Germinal center (tissue), 1 donor: Measurements from ENCODE around the gene FGA.
A peak's percentile ranks its signal among the peaks of the same experiment; 100 is the strongest.

Experiments
- DNase-seq: peaks from one replicate; pipeline ENCODE4 v3.0.0; 2012; ENCODE audit warnings: mixed read lengths, low spot score

The FGA gene

DNA sequence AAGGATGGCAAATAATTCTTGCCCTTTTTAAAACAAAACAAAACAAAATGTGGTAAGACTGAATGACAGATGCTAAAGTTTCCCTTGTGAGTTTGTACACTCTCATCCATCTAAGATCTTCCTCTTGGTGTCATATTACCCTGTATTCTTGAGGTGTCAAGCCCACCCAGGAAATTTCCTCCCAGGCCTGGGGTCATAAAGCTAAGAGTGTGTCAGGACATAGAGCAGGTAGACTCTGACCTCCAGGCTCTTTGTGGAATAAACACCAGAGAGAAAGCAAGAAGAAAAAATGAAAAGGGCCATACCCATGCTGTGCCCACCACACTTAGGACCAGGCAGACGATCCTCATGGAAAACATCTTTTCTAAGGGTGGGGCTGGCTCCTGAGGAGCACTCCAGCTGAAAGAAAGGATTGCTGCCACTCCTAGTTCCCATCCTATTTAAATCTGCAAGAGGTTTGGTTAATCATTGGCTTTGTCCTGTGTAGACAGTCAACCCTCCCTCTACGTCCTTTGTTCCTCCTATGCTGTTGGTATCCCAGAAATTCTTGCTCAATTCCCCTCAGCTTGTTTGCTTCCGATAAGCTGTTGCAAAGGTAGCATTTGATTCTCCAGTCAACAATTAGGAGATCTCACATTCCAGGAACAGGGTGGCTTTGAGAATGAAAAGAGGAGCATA, at the start of gene FGA:
Gene FGA, minus strand, starts transcription at position 414 of the 678 bp plus-strand sequence. Its CDS starts 55 bp downstream, at position 359.
- no peak for DNase-seq

DNA sequence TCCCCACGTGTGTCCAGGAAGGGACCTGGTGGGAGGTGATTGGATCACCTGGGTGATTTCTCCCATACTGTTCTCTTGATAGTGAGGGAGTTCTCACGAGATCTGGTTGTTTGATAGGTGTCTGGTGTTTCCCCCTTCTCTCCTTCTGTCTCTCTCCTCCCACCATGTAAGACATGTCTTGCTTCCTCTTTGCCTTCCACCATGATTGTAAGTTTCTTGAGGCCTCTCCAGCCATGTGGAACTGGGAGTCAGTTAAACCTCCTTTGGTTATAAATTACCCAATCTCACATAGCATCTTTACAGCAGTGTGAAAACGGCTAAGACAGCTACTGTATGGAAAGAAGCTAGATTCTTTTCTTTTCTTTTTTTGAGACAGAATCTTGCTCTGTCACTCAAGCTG, 43.5 kb upstream of the FGA start:
- DNase-seq: no peak

DNA sequence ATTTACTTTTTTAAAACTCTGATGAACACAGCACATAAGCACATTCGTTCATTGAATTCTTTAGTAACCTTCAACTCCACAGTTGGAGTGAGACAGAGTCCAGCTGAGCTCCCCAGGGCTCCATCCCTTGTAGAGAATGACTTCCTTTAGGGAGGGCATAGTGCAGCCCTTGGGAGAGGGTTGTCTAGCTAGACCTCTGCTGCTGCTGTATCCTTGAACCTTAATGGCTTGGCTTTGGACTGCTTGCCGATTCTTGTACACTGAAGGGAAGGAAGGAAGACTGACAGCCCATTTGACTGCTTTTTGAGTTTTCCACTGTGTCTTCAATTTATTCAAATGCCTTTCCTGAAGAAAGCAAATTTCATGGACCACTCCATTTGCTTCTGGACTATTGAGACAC, 41.3 kb upstream of the FGA start:
- no peak for DNase-seq

DNA sequence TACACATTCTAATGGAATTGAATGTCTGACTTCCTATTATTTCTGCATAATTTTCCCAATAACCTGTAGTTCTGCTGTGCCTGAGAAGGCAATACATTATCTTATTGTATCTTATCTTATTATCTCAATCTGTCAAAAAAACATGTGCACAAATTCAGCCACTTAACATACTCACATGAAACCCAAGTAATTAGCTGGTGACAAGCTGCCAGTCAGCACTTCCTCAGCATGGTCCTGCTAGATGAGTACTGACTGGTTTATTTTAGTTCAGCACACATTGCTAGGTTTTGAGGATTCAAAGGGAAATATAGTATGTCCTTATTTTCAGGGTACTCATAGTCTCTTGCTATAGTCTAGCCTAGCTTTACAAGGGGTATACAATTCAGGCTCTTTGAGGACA, 39.8 kb upstream of the FGA start:
- DNase-seq: no peak

DNA sequence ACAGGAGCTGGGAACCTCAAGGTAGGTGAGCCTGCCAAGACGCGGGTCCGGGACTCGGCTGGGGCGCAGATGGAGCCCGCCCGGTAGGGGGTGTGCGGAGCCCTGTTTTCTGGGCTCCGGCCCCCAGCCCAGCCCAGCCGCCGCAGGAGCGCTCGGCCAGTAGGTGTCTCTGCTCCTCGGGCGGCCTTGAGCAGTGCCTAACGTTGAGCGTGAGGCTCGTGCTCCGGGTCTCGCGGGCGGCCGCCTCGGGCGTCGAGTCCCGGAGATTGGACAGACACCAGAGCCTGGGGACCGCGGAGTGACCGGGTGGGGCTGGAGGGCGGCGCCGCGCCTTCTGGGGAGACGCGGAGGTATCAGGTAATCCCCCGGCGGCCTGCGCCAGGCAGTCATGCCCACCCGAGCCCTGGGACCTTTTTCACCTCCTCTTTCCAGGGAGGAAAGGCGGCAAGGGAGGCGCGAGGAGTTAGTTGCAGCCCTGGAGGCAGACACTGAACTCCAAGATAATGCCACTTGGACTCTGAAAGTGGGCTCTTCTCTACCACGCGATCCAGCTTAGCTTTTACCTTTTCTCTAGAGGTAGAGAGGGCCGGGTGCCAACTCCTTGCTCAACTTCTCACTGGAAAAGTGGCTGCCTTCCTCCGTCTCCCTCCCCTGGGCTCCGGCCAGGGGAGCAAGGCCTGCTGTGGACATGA, 36.4 kb upstream of the FGA start:
- peak; percentile 74 for DNase-seq

DNA sequence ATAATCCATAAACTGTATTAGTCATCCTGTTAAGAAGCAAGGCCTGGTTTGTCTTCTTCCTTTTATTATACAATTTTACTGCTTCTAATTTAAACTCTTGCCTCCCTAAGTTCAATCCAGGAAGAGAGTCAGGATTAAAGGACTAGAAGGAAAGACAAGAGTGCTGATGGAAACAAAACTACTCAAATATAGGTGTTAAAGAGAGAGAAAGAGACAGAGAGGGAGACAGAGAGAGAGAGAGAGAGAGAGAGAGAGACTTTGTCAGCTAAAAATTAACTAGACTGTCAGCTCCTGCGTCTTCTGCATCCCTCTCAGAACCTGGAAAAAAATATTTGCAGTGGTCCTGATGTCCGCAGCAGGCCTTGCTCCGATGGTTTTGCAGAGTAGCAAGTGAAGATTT, 35.4 kb upstream of the FGA start:
- no peak for DNase-seq

DNA sequence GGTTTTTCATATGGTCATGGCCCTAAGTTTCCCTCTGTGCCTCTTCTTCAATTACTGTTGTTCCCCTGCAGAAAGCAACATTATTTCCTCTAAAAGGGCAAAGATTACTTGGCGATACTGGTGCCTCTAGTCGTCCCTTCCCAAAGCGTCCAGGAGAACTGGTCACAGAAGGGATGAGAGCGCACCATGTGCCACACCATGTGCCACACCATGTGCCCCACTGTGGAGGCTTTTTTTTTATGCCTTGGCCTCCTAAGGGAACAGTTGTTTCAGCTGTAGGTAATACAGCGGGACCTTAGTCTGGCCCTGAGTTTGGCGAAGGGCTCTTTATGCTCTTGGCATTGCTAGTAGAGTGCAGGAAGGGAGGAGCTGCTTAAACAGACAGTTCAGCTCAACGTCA, 33.5 kb upstream of the FGA start:
- DNase-seq: no peak

DNA sequence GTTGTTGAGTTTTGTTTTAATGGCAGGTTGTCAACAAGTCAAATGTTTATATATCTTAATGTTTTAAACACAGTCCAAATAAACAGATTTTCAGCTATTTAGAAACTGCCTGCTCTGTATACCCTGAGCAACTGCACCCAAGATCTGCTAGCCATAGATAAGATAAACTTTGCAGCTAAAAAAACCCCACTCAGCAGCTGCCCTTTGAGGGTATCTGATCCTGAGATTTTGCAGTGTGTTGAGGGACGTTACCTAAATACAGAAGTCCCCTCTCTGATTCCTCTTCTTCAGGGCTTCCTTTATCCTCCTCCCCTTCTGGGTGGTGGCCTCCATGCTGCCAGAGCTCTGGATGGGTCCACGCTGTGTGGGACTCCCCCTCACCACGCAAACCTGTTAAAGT, 32.9 kb upstream of the FGA start:
- no peak for DNase-seq

DNA sequence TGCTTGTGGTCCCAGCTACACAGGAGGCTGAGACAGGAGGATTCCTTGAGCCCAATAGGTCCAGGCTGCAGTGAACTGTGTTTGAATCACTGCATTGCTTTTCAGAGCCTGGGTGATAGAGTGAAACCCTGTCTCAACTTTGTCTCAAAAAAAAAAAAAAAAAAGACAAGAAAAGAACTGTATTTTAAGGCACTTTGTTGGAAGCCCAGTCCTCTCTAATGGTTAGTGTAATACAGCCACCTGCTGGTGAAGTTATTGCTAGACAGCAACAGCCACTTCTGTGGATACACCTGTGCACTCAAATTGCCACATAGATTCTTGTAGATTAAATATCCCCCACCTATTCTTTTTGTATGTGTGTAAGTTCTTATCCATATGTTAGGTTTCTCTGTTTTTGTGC, 32.1 kb upstream of the FGA start:
- peak; percentile 29 for DNase-seq

DNA sequence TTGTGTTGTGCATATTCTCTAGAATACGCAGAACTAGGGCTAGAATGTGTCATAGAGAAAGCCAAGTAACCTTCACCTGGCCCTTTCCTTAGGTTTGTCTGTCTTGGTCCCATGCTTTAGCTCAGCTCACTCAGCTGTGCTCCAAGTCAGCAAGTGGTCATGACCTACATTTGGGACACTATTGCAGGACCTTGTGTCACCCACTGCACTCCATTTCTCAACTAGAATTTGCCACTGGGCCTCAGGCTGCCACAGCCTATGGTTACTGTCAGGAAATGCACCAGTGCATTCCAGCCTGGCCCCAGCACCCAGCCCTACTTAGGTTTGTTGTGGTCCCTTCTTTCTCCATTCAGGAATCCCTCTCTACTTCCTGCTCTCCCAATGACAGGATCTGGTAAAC, 29.6 kb upstream of the FGA start:
- no peak for DNase-seq

DNA sequence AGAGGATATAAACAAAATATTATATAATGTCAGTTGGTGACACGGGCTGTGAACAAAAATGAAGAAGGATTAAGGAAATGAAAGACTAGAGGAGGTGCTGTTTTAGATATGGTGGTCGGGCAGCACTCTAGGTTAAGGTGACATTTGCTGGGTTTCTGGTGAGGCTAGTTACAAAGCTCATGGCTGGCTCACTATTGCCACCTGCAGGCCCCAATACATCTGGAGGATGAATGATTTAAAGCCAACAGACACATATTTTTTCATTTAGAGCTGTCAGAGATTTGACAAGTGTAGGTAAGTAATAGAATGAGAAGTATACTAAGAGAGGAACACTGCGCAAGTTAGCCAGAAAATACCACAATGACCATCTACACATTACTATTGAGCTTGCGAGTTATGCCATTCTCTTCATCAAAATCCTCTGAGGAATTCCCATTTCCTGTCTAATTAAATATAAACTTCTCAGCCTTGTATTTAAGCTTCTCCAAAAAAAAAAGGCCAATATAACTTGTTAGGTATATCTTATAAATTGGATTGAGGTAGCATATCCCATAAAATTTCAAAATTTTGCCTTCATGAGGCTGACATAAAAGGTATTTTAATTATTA, 28.3 kb upstream of the FGA start:
- peak; percentile 39 for DNase-seq

DNA sequence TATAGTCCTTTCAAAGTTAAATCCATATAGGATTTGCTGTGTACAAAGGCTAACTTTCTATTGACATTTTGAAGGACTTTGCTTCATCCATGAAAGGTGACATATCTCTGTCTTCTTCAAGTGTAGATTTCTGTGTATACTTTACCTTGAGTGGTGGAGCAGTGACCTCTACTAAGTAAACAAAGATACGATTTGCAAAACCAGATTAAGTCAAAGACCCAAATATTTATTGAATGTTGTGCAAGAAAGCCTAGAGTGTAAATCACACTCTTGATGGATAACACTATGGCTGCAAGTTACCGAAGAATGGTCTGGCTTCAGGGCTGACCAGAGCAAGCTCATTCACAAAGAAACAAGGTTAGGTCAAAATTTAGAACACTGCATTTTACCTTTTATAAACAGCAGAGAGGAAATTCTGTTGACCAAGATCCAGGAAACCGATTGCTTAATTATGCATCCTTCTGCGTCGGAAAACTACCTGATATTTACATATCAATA, 27.3 kb upstream of the FGA start:
- no peak for DNase-seq

DNA sequence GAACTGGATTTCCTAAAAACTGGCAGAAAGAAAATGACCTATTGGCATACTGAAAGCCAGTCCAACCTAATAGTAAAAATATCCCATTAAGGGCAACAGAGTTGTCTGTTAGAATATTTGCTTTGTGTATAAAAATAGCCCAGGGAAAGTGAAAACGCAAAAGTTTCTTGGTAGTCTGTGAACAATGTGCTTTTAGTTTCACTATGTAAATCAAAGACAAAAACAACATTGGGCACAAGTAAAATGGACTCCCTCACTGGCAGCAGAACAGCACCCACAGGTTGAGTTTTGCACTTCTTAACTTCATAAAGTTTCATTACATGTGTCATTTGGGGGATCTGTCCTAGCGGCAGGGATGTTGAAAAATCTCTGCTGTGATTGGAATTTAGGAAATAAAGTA, 26.2 kb upstream of the FGA start:
- DNase-seq: no peak

DNA sequence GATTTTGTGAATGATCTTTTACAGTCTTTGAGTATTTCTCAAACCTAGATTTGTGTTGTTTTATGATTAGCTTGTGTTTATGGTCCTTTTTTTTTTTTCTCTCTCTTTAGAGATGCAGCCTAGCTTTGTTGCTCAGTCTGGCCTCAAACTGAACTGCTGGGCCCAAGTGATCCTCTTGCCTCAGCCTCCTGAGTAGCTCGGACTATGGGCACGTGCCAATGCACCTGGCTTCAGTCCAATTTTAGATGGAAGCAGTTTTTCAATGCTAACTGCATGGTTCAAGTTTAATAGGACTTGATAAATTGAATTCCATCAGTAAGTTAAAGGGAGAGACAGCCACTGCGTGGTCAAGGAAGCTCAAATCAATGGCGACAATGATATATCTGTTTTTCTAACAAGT, 25.7 kb upstream of the FGA start:
- DNase-seq: no peak

DNA sequence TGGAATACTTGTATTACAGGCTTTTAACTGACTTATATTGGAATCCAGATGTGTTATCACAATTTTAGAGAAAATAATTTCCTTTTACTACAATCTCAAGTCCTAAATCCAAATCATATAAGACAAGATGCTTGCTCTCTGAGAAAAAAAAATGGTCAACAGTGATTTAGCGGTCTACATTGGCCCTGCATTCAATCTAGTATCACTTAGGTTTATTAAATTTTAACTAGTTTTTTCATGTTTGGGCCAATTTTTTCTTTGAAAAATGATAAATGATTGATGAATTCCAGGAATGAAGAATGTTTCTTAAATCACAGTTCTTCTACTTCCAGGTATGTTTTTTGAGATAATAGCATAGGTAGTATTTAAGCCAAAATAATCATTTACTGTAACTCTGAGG, 24.7 kb upstream of the FGA start:
- DNase-seq: no peak

DNA sequence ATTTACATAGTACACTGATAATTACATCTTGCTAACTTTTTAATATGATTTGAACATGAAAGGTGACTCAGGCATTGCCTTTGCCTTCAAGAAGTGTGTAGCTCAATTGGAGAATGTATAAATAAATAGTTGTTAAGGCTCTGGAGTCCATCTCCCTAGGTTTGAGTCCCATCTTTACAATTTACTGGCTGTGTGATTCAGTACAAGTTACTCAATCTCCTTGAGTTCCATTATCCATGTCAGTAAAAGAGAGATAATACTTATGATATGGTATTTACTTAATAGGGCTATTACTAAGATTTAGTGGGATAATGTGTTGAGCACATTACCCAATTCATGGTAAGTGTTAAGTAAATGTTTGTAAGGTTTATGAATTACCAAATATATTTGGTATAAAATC, 23.8 kb upstream of the FGA start:
- no peak for DNase-seq

DNA sequence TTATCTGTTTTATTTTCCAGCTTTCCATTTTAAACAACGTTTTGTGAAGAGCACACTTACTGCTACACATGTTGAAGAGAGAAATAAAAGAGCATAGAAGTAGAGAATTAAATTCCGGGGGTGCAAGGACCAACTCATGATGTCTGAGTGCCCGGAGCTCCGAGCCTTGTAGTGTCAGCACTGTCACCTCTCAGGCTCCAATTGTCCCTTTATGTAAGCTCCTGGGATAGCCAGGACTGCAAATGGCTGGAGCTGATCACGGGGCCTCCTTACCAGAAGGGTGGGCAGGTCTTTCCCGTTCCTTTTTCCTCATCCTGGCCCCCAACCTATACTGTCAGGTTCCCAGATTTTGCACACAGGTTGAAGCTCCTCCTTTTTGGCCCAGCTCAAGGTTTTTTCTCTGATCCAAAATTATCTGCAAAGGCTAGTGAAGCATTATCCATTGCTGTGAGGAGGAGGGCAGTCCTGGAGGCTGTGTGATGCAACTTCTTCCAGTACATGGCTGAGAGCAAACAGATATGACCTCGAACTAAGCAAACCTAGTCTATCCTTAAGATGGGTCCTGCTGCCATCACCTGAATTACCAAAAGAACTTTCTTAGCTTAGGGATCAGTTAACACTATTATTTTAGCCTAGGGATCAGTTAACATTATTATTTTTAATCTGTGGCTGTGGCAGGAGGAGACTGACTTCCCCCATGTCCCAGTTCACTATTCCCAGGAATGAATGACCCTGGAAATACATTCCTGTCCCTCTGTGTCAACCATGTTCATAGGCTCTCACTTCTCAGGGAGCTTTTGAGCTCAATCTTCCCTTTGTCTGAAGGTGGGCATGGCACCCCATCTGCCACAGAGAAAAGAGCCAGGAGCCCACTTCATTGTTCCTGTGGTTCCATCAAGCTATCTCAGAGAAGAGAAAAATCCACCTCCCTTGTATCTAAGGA, 22.2 kb upstream of the FGA start, which contains the start of gene FGG:
Gene FGG, minus strand, starts transcription at position 185 of the 943 bp plus-strand sequence. Its CDS starts 47 bp downstream, at position 138.
- DNase-seq: no peak

DNA sequence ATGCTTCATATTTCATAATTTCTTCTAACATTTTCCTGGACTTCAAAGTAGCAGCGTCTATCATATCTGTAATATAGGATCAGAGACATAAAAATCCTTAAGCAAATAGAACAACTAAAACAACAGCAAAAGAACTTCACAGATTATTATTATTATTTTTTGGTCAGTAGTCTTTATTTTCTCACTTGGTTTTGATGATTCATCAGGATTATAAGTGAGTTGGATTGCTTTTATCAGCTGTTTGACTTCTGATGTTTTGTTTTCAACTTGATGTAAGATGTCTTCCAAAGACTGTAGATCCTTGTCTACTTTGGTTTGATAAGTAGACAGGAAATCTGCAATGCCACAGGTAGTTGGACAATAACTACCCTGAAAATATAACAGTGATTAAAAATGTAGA, 21.3 kb upstream of the FGA start:
- no peak for DNase-seq

DNA sequence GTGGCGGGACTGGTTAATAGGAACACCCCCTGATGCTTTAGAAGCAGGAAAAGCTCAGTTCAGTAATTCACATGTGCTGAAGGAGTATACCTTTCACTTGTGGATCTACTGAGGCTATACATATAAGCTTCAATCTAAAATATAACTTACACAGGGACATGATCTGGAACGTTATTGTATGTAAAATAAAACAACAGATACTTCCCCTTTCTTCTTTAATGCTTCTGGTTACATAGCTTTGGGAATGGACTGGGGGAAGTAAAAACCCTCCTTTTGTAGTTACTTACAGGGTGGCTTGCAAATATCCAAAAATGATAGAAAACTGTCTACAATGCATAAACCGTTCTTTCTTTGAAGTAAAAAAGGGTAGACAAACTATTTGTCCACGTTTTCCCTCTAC, 20.0 kb upstream of the FGA start:
- no peak for DNase-seq

DNA sequence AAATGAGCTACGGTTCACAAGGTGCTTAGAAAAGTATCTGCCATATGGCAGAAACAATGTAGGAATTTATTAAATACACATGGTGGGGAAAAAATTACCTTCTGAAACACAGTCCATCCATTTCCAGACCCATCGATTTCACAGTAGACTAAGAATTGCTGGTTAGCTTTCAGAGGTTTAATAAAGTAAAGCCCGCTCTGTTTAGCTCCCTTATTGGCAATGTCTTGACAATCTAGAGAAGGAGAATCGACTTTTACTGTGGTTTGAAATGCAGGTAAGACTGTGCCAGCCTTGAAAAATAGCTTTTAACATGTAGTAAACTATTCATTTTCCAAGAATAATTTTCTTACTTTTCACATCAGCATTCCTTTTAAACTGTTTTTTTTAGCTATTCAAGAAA, 19.0 kb upstream of the FGA start:
- DNase-seq: no peak

DNA sequence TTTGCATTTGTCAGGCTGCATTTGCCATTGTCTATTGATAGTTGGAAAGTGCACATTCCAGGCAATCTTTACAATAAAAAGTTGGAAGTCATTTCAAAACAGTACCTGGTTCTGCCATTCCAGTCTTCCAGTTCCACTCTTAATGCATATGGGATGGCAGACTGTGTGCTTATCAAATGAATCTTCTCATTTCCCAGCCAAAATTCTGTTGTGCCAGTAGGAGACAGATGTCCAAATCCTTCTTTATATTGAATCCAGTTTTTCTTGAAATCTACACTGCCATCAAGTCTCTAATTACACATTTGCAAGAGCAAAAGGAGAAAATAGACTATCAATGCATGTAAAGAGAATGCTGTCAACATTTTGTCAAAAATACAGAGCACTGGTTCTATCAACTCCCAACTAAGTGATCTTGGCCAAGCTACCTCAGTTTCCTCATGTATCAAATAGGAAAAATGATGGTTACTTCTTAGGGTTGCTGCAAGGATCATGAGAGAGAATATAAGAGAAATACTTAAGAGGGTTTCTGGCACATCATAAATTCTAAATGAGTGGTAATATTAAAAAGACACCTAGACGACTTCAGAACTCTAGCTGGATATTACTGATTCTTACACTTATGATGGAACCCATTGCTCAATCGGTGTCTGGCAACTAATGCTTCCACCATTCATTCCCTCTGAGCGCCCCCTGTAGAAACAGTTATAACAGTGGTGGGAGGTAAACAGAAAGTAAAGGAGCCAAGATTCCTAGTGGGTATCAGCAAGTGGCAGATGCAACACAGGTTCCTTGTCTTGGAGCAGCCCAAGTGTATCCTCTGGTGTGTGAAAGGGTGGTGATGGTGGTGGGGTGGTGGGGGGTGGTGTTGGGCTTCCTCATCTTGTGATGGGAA, 18.1 kb upstream of the FGA start:
- no peak for DNase-seq
